IMR-90 (cell line): ENCODE data around the gene MRPS7. TPM values are rescaled to one million over a fixed set of nuclear protein-coding genes. Genes with fewer than 3 reads are reported as not detected.

Experiments used
- ATAC-seq: fragments of 200-7000 bp; cut with Tn5 transposase; 2 replicates; pipeline ENCODE4 v1.9.1; 2020; ENCODE audit warnings: low read depth, mild to moderate bottlenecking, moderate library complexity
- BruUV-seq: library from RNA; stranded (reverse); fragments of 400-500 nt; replicated peaks from 2 replicates; lab custom pipeline; 2021; lab: Mats Ljungman, UMichigan
- CTCF ChIA-PET: fragments of 300-600 bp; formaldehyde crosslinking; extraction: SDS; loops from one replicate; lab custom pipeline; 2021; ENCODE audit warnings: antibody characterized with exemption; lab: Yijun Ruan, JAX
- POLR2A ChIA-PET: fragments of 300-600 bp; sonication (Branson Sonifier 250); formaldehyde crosslinking; loops from one replicate; lab custom pipeline; 2022; ENCODE audit warnings: antibody characterized with exemption; ENCODE audit not compliant: unreplicated experiment; lab: Charles Lee
- DNase-seq: peaks from one replicate; pipeline ENCODE4 v3.0.0; 2013
- H2AFZ ChIP-seq: replicated peaks from 2 replicates; pipeline ENCODE3; 2013; ENCODE audit warnings: low read length, mild to moderate bottlenecking; ENCODE audit not compliant: poor library complexity
- H2AK5ac ChIP-seq: 2 replicates; pipeline ENCODE4 v1.6.1; 2013; ENCODE audit warnings: low read depth, low read length, inconsistent platforms
- H2AK9ac ChIP-seq: replicated peaks from 2 replicates; pipeline ENCODE3; 2013; ENCODE audit warnings: mild to moderate bottlenecking, low read depth, low read length, moderate library complexity; ENCODE audit not compliant: poor library complexity
- H2BK120ac ChIP-seq: 2 replicates; pipeline ENCODE4 v1.6.1; 2013; ENCODE audit warnings: low read depth, low read length, inconsistent platforms
- H2BK15ac ChIP-seq: 3 replicates; pipeline ENCODE4 v1.6.1; 2013; ENCODE audit warnings: low read depth, low read length, inconsistent platforms
- H2BK20ac ChIP-seq: 2 replicates; pipeline ENCODE4 v1.6.1; 2013; ENCODE audit warnings: low read depth, mild to moderate bottlenecking, inconsistent platforms, low read length, moderate library complexity
- H2BK5ac ChIP-seq: 2 replicates; pipeline ENCODE4 v1.6.1; 2013; ENCODE audit warnings: mild to moderate bottlenecking, low read depth, low read length, inconsistent platforms; ENCODE audit not compliant: poor library complexity, severe bottlenecking
- H3K14ac ChIP-seq: replicated peaks from 2 replicates; pipeline ENCODE4 v1.6.1; 2013; ENCODE audit warnings: low read depth, low read length, inconsistent platforms
- H3K18ac ChIP-seq: 2 replicates; pipeline ENCODE4 v1.6.1; 2013; ENCODE audit warnings: low read depth, low read length, control low read depth
- H3K23ac ChIP-seq: 2 replicates; pipeline ENCODE4 v1.6.1; 2013; ENCODE audit warnings: low read depth, low read length, inconsistent platforms
- H3K27ac ChIP-seq: 2 replicates; pipeline ENCODE4 v1.5.1; 2013; ENCODE audit warnings: mild to moderate bottlenecking, control low read depth, low read length; ENCODE audit not compliant: insufficient read depth
- H3K27me3 ChIP-seq: 2 replicates; pipeline ENCODE4 v1.6.1; 2013; ENCODE audit warnings: low read length; ENCODE audit not compliant: control insufficient read depth, insufficient read depth
- H3K36me3 ChIP-seq: 2 replicates; pipeline ENCODE4 v1.6.1; 2013; ENCODE audit warnings: low read length, mixed read lengths; ENCODE audit not compliant: control insufficient read depth, insufficient read depth
- H3K4ac ChIP-seq: 2 replicates; pipeline ENCODE4 v1.6.1; 2013; ENCODE audit warnings: low read depth, low read length, inconsistent platforms
- H3K4me1 ChIP-seq: 2 replicates; pipeline ENCODE4 v1.6.1; 2013; ENCODE audit warnings: low read length, mixed read lengths; ENCODE audit not compliant: control insufficient read depth, insufficient read depth
- H3K4me2 ChIP-seq: 2 replicates; pipeline ENCODE4 v1.6.1; 2013; ENCODE audit warnings: low read depth, mild to moderate bottlenecking, control low read depth, low read length, moderate library complexity
- H3K4me3 ChIP-seq: 2 replicates; pipeline ENCODE4 v1.5.1; 2013; ENCODE audit warnings: low read depth, mild to moderate bottlenecking, control low read depth, low read length, moderate library complexity; ENCODE audit not compliant: insufficient read depth
- H3K56ac ChIP-seq: 2 replicates; pipeline ENCODE4 v1.6.1; 2013; ENCODE audit warnings: low read length, inconsistent platforms; ENCODE audit not compliant: insufficient read depth; ENCODE audit errors: extremely low read depth
- H3K79me1 ChIP-seq, 2 experiments: 2 replicates each; pipeline ENCODE4 v1.6.1; 2013; ENCODE audit warnings: low read length in 2 of 2, inconsistent platforms in 1 of 2, low read depth in 1 of 2
- H3K9ac ChIP-seq: 2 replicates; pipeline ENCODE4 v1.6.1; 2013; ENCODE audit warnings: low read depth, low read length, control low read depth
- H3K9me1 ChIP-seq: 2 replicates; pipeline ENCODE4 v1.6.1; 2013; ENCODE audit warnings: low read length, inconsistent platforms; ENCODE audit not compliant: insufficient read depth
- H3K9me3 ChIP-seq: 2 replicates; pipeline ENCODE4 v1.6.1; 2013; ENCODE audit warnings: low read length; ENCODE audit not compliant: control insufficient read depth, insufficient read depth
- H4K20me1 ChIP-seq: 2 replicates; pipeline ENCODE4 v1.6.1; 2013; ENCODE audit warnings: low read length, inconsistent platforms; ENCODE audit not compliant: insufficient read depth
- H4K5ac ChIP-seq: 2 replicates; pipeline ENCODE4 v1.6.1; 2013; ENCODE audit warnings: mild to moderate bottlenecking, low read depth, low read length, control low read depth
- H4K8ac ChIP-seq, 2 experiments: 2 replicates each; pipeline ENCODE4 v1.6.1; 2013; ENCODE audit warnings: low read depth in 2 of 2, low read length in 2 of 2, control low read depth in 1 of 2, inconsistent platforms in 1 of 2
- H4K91ac ChIP-seq: 2 replicates; pipeline ENCODE4 v1.6.1; 2013; ENCODE audit warnings: low read depth, low read length, inconsistent platforms; ENCODE audit not compliant: insufficient read depth
- BHLHE40 ChIP-seq: fragments of 150-350 bp; IDR thresholded peaks from 2 replicates; pipeline ENCODE4 v1.6.1; 2016; ENCODE audit warnings: mild to moderate bottlenecking, low read depth, low read length
- CEBPB ChIP-seq: IDR thresholded peaks from 2 replicates; pipeline ENCODE4 v1.6.1; 2012; ENCODE audit warnings: low read depth, low read length, improper control_type of control experiment
- CHD1 ChIP-seq: IDR thresholded peaks from 2 replicates; pipeline ENCODE4 v1.6.1; 2012; ENCODE audit warnings: low read depth, low read length, improper control_type of control experiment
- CTCF ChIP-seq: conservative IDR thresholded peaks from 2 replicates; pipeline ENCODE4 v1.5.1; 2012; ENCODE audit warnings: mild to moderate bottlenecking, low read depth, low read length, improper control_type of control experiment
- ELK1 ChIP-seq: fragments of 150-350 bp; IDR thresholded peaks from 2 replicates; pipeline ENCODE4 v1.6.1; 2016; ENCODE audit warnings: low read depth, mild to moderate bottlenecking, low read length, moderate library complexity, borderline replicate concordance
- FOS ChIP-seq: fragments of 150-350 bp; IDR thresholded peaks from 2 replicates; pipeline ENCODE4 v1.6.1; 2016; ENCODE audit warnings: low read depth, low read length
- MAFK ChIP-seq: IDR thresholded peaks from 2 replicates; pipeline ENCODE4 v1.6.1; 2012; ENCODE audit warnings: low read depth, low read length, improper control_type of control experiment
- MAZ ChIP-seq: IDR thresholded peaks from 2 replicates; pipeline ENCODE4 v1.6.1; 2012; ENCODE audit warnings: low read depth, mild to moderate bottlenecking, low read length, improper control_type of control experiment, moderate library complexity, borderline replicate concordance
- MXI1 ChIP-seq: IDR thresholded peaks from 2 replicates; pipeline ENCODE4 v1.6.1; 2012; ENCODE audit warnings: low read depth, mild to moderate bottlenecking, low read length, moderate library complexity, borderline replicate concordance
- NFE2L2 ChIP-seq: fragments of 150-350 bp; IDR thresholded peaks from 2 replicates; pipeline ENCODE4 v1.6.1; 2016; ENCODE audit warnings: low read depth, mild to moderate bottlenecking, low read length
- POLR2A ChIP-seq: IDR thresholded peaks from 2 replicates; pipeline ENCODE4 v1.6.1; 2012; ENCODE audit warnings: mild to moderate bottlenecking, low read depth, low read length
- RAD21 ChIP-seq: IDR thresholded peaks from 2 replicates; pipeline ENCODE4 v1.6.1; 2012; ENCODE audit warnings: low read length, improper control_type of control experiment
- RCOR1 ChIP-seq: IDR thresholded peaks from 2 replicates; pipeline ENCODE4 v1.6.1; 2012; ENCODE audit warnings: mild to moderate bottlenecking, low read length, improper control_type of control experiment; ENCODE audit not compliant: insufficient replicate concordance
- RFX5 ChIP-seq: IDR thresholded peaks from 2 replicates; pipeline ENCODE4 v1.8.0; 2012; ENCODE audit warnings: low read depth, mild to moderate bottlenecking, low read length, moderate library complexity
- SMC3 ChIP-seq: fragments of 150-350 bp; IDR thresholded peaks from 2 replicates; pipeline ENCODE4 v1.6.1; 2016; ENCODE audit warnings: low read depth, mild to moderate bottlenecking, antibody characterized with exemption, low read length, moderate library complexity
- USF2 ChIP-seq: fragments of 150-350 bp; IDR thresholded peaks from 2 replicates; pipeline ENCODE4 v1.6.1; 2017; ENCODE audit warnings: mild to moderate bottlenecking, antibody characterized with exemption, low read length, low read depth
- WGBS, 2 experiments: methylation state at CpG; one replicate each; pipeline versions ENCODE4 v1.1.5 to v1.1.7; 2013; ENCODE audit warnings: missing lambda C conversion rate in 2 of 2; ENCODE audit not compliant: insufficient read length in 1 of 2; ENCODE audit errors: extremely low coverage in 2 of 2; 5-methylcytosine and 5-hydroxymethylcytosine counted together
- dilution Hi-C: fragments of 300-500 bp; cut with HindIII; formaldehyde crosslinking; loops from one replicate; pipeline ENCODE4 v1.14.3; 2018; ENCODE audit warnings: low sequenced_read_pairs; ENCODE audit not compliant: unreplicated experiment
- in situ Hi-C: fragments of 300-500 bp; cut with MboI; formaldehyde crosslinking; loops from 3 replicates; pipeline ENCODE4 v1.14.3; 2019; ENCODE audit warnings: low sequenced_read_pairs, inconsistent platforms, mixed read lengths
- intact Hi-C: fragments of 100-400 bp; cut with micrococcal nuclease; formaldehyde crosslinking; loops from 2 replicates; pipeline ENCODE4 v1.10.0; 2022
- polyA plus RNA-seq, 3 experiments: library from polyadenylated mRNA; depleted of rRNA; stranded (reverse); fragments of >200 nt; gene quantifications; 2 replicates each; pipeline ENCODE4 v1.2.3, GENCODE V29; 2012; ENCODE audit warnings: low replicate concordance in 1 of 3
- total RNA-seq: library from RNA; depleted of rRNA; stranded (reverse); fragments of >200 nt; gene quantifications from 2 replicates; pipeline ENCODE4 v1.2.3, GENCODE V29; 2012

Gene MRPS7
- total and polyA plus RNA-seq, 2 of the 4 experiments (the other 2 are of a cell fraction): 55.9 to 60.5 TPM

- Histone ChIP-seq H2BK120ac (no peak overlapping the region), H2BK15ac (no peak overlapping the region), H3K9me1 (peaks cover 4% of the 10 kb centered on the region; the same call in 1 of the 2 replicates), H4K8ac (no peak overlapping the region), H3K27me3 (no peaks in the 10 kb centered on the region), H2AK5ac (no peak overlapping the region), H4K20me1 (no peaks in the 10 kb centered on the region), H3K79me1 (peaks cover 0 to 13% of the 10 kb centered on the region in 2 experiments; a peak in 1 of 4 replicates), H3K9ac (no peak overlapping the region), H3K9me3 (no peaks in the 10 kb centered on the region), H3K18ac (no peak overlapping the region), H2AK9ac (no peak overlapping the region), H4K5ac (no peak overlapping the region), H2BK5ac (no peak overlapping the region), H3K14ac (no peak overlapping the region), H2BK20ac (no peak overlapping the region), H2AFZ (no peak overlapping the region), H4K91ac (no peak overlapping the region), H3K4me1 (no peaks in the 10 kb centered on the region), H3K27ac (no peak overlapping the region), H3K23ac (no peak overlapping the region), H3K4me3 (no peak overlapping the region), H3K4ac (no peak overlapping the region), H3K4me2 (no peak overlapping the region), H3K36me3 (peaks cover 3% of the 10 kb centered on the region; the same call in 1 of the 2 replicates), H3K56ac (no peak overlapping the region)
- DNase-seq (no peak), ATAC-seq (no peak)
- TF ChIP-seq POLR2A (no peak), RCOR1 (no peak), MAZ (no peak), FOS (no peak), NFE2L2 (no peak), MXI1 (no peak), CEBPB (no peak), MAFK (no peak), USF2 (no peak), CTCF (no peak), CHD1 (no peak), RFX5 (no peak), SMC3 (no peak), RAD21 (no peak), ELK1 (no peak), BHLHE40 (no peak)
- CTCF ChIA-PET: no interaction called here
- POLR2A ChIA-PET: no interaction called here
- dilution Hi-C loops (no loop called here), intact Hi-C loops (no loop called here), in situ Hi-C loops (no loop called here)
- 100% methylated on average over 1 of the region's 9 CpGs; no CpG with 5 or more reads in 1 of the 2 experiments for WGBS, 2 experiments
- no TSS peak for BruUV-seq
Measured at GRCh38 chr17:75287221-75287620, 25.5 kb downstream of the MRPS7 start.
